Inflammatory macrophage treated with lipopolysaccharide for 4 hours (primary cell): ENCODE results near the gene SMAD6.

Experiments used
- DNase-seq: peaks from one replicate; pipeline ENCODE4 v3.0.0-alpha.2; 2020

Gene SMAD6

GRCh38 chr15:66760968-66761725 lies 59.1 kb downstream of the SMAD6 start:
- DNase-seq, result no peak

GRCh38 chr15:66761726-66762595 lies 59.9 kb downstream of the SMAD6 start:
- no peak for DNase-seq

- DNase-seq, result no peak
These were observed 61.4 kb downstream of the SMAD6 start for GRCh38 chr15:66763186-66764071.

GRCh38 chr15:66764072-66764786 lies 62.2 kb downstream of the SMAD6 start:
- DNase-seq, result no peak

- peak; percentile 59 for DNase-seq
These were observed 63.6 kb downstream of the SMAD6 start for GRCh38 chr15:66765478-66766281.

- no peak for DNase-seq
These were observed 64.5 kb downstream of the SMAD6 start for GRCh38 chr15:66766282-66767230.

GRCh38 chr15:66767240-66767659 lies 65.2 kb downstream of the SMAD6 start:
- no peak for DNase-seq

GRCh38 chr15:66768987-66769386 lies 67.0 kb downstream of the SMAD6 start:
- no peak for DNase-seq

- DNase-seq, result no peak
These were observed 68.7 kb downstream of the SMAD6 start for GRCh38 chr15:66770518-66771350.

- DNase-seq, result no peak
These were observed 69.3 kb downstream of the SMAD6 start for GRCh38 chr15:66771351-66771650.

- DNase-seq, result no peak
These were observed 70.6 kb downstream of the SMAD6 start for GRCh38 chr15:66772604-66773128.

- peak; percentile 10 for DNase-seq
These were observed 71.3 kb downstream of the SMAD6 start for GRCh38 chr15:66773129-66773873.

- peak; percentile 56 for DNase-seq
These were observed 72.2 kb downstream of the SMAD6 start for GRCh38 chr15:66774001-66774814.

GRCh38 chr15:66775127-66776105 lies 73.4 kb downstream of the SMAD6 start:
- DNase-seq, result no peak

GRCh38 chr15:66777054-66777453 lies 75.0 kb downstream of the SMAD6 start:
- DNase-seq, result no peak

- no peak for DNase-seq
These were observed 75.7 kb downstream of the SMAD6 start for GRCh38 chr15:66777596-66778313.
